COLO668 (cell line): ENCODE results near the gene DYNAP.

Experiments used
- DNase-seq: peaks from one replicate; lab custom pipeline; 2025; ENCODE audit not compliant: unreplicated experiment; lab: John Stamatoyannopoulos, UW

The DYNAP gene

GRCh38 chr18:54590945-54591344 lies at the start of gene DYNAP:
DYNAP (plus strand) TSS chr18:54591245; CDS start chr18:54591283, 38 bp downstream.
- DNase-seq = no peak

GRCh38 chr18:54551590-54551989 lies 39.5 kb upstream of the DYNAP start:
- DNase-seq = no peak

GRCh38 chr18:54555286-54555685 lies 35.8 kb upstream of the DYNAP start:
- no peak for DNase-seq

- DNase-seq = no peak
These were observed 35.0 kb upstream of the DYNAP start for GRCh38 chr18:54555996-54556395.

- DNase-seq = no peak
These were observed 33.1 kb upstream of the DYNAP start for GRCh38 chr18:54557958-54558357.

GRCh38 chr18:54558609-54559585 lies 32.1 kb upstream of the DYNAP start:
- DNase-seq = peak; percentile 38

- no peak for DNase-seq
These were observed 29.3 kb upstream of the DYNAP start for GRCh38 chr18:54561706-54562267.

GRCh38 chr18:54580202-54580729 lies 10.8 kb upstream of the DYNAP start:
- no peak for DNase-seq

- no peak for DNase-seq
These were observed 7.0 kb upstream of the DYNAP start for GRCh38 chr18:54584065-54584464.

- DNase-seq = no peak
These were observed 5.3 kb upstream of the DYNAP start for GRCh38 chr18:54585743-54586142.

- DNase-seq = no peak
These were observed 13.2 kb downstream of the DYNAP start for GRCh38 chr18:54604211-54604610.

- DNase-seq = peak; percentile 84
These were observed 15.8 kb downstream of the DYNAP start for GRCh38 chr18:54606835-54607212.

- peak; percentile 84 for DNase-seq
These were observed 16.4 kb downstream of the DYNAP start for GRCh38 chr18:54607213-54608027.

- DNase-seq = no peak
These were observed 17.1 kb downstream of the DYNAP start for GRCh38 chr18:54608028-54608642.

- DNase-seq = no peak
These were observed 20.8 kb downstream of the DYNAP start for GRCh38 chr18:54611816-54612215.

- no peak for DNase-seq
These were observed 21.2 kb downstream of the DYNAP start for GRCh38 chr18:54612237-54612636.

- no peak for DNase-seq
These were observed 22.1 kb downstream of the DYNAP start for GRCh38 chr18:54613174-54613573.

GRCh38 chr18:54616220-54616848 lies 25.3 kb downstream of the DYNAP start:
- DNase-seq = no peak

GRCh38 chr18:54622084-54622483 lies 31.0 kb downstream of the DYNAP start:
- DNase-seq = no peak

- no peak for DNase-seq
These were observed 35.7 kb downstream of the DYNAP start for GRCh38 chr18:54626779-54627178.
